ENCODE measurements around the gene FABP6. TPM values are rescaled to one million over a fixed set of nuclear protein-coding genes. Genes with fewer than 3 reads are reported as not detected.

FABP6 gene
- total RNA-seq, 1 experiment from 2014 or later = 0.31 TPM

- ChIA-PET CTCF (no interaction called here), POLR2A (no interaction called here)
- in situ Hi-C loops (cut with HindIII; ENCODE audit: low pct_unique_long_range_greater_than_20kb, low sequenced_read_pairs) (loop anchor here (10.0 kb wide), 1 partner anchor 169 kb away; no protein-coding TSS in a partner anchor), intact Hi-C loops (cut with micrococcal nuclease; ENCODE audit: unreplicated experiment) (no loop called here)
- no peaks in the 10 kb centered on the region for H3K36me3 ChIP-seq (ENCODE audit: control insufficient read depth, insufficient read depth, low read length)
- TF ChIP-seq SIN3A (IDR thresholded peaks at IDR 0.05; ENCODE audit: borderline replicate concordance, insufficient read depth, low read depth, low read length) (no peak), CTCF (IDR thresholded peaks at IDR 0.05) (no peak)
- H3K27ac ChIP-seq (ENCODE audit: low read length) = no peak overlapping the region
- peaks cover 5% of the 10 kb centered on the region for H3K4me1 ChIP-seq (ENCODE audit: control insufficient read depth, insufficient read depth, low read length)
- no peak for ATAC-seq
- H3K9me3 ChIP-seq (ENCODE audit: control insufficient read depth, insufficient read depth, low read depth, low read length) = no peaks in the 10 kb centered on the region
- DNase-seq (ENCODE audit: low read depth, low spot score) = no peak
- no TSS peak for BruUV-seq (replicated peaks)
- no peak overlapping the region for H3K4me3 ChIP-seq (ENCODE audit: low read depth in 2 of 2, low read length in 2 of 2)
- no peaks in the 10 kb centered on the region for H3K27me3 ChIP-seq (ENCODE audit: control insufficient read depth, insufficient read depth, low read length)
Observed at GRCh38 chr5:160185626-160186360, 43.5 kb upstream of the FABP6 start.

DNA sequence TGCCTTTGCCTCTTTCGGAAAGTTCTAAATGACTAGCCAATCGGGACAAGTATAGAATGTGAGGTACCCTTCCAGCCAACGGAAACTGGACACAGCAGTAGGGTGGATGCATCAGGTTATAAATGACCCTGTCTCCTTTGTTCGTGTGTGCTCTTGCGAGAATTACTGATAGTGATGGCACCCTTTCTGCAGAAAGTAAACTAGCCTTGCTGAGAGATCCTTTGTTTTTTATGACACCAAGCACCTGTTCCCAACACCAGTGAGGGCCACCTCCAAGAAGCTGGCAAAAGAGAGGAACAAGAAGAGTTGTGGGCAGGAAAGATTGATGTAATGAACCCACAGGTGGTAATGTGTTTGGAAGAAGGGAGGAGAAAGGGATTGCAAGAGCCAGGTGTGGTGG lies 42.8 kb upstream of the FABP6 start:
- Histone ChIP-seq H3K4me3 (ENCODE audit: low read depth in 2 of 2, low read length in 2 of 2) (no peak overlapping the region), H3K4me1 (ENCODE audit: control insufficient read depth, insufficient read depth, low read length) (peaks cover 5% of the 10 kb centered on the region), H3K36me3 (ENCODE audit: control insufficient read depth, insufficient read depth, low read length) (no peaks in the 10 kb centered on the region), H3K27ac (ENCODE audit: low read length) (no peak overlapping the region), H3K27me3 (ENCODE audit: control insufficient read depth, insufficient read depth, low read length) (no peaks in the 10 kb centered on the region), H3K9me3 (ENCODE audit: control insufficient read depth, insufficient read depth, low read depth, low read length) (no peaks in the 10 kb centered on the region)
- in situ Hi-C loops (cut with HindIII; ENCODE audit: low pct_unique_long_range_greater_than_20kb, low sequenced_read_pairs) (loop anchor here (10.0 kb wide), 1 partner anchor 168 kb away; no protein-coding TSS in a partner anchor), intact Hi-C loops (cut with micrococcal nuclease; ENCODE audit: unreplicated experiment) (no loop called here)
- TF ChIP-seq CTCF (IDR thresholded peaks at IDR 0.05) (no peak), POLR2AphosphoS5 (IDR thresholded peaks at IDR 0.05; ENCODE audit: low read depth, low read length) (no peak), REST (IDR thresholded peaks at IDR 0.05; ENCODE audit: insufficient read depth in 1 of 2, low read depth in 2 of 2, low read length in 1 of 2) (no peak), TCF7L2 (IDR thresholded peaks at IDR 0.05; ENCODE audit: low read depth, low read length) (no peak), SIN3A (IDR thresholded peaks at IDR 0.05; ENCODE audit: borderline replicate concordance, insufficient read depth, low read depth, low read length) (no peak)
- ATAC-seq (no peak), DNase-seq (ENCODE audit: low read depth, low spot score) (no peak)
- BruUV-seq (replicated peaks) = no TSS peak
- CTCF ChIA-PET = no interaction called here
- POLR2A ChIA-PET = no interaction called here
